ENCODE measurements around the gene STK32C. TPM values are rescaled to one million over a fixed set of nuclear protein-coding genes. Genes with fewer than 3 reads are reported as not detected.
"Not testable (repeated sequence)": the region's sequence is repeated elsewhere in the genome, so short reads cannot be mapped to it uniquely, and the experiment has no call there.

Gene STK32C
- total RNA-seq, 1 donor from 2014 or later = 4.7 TPM

DNA sequence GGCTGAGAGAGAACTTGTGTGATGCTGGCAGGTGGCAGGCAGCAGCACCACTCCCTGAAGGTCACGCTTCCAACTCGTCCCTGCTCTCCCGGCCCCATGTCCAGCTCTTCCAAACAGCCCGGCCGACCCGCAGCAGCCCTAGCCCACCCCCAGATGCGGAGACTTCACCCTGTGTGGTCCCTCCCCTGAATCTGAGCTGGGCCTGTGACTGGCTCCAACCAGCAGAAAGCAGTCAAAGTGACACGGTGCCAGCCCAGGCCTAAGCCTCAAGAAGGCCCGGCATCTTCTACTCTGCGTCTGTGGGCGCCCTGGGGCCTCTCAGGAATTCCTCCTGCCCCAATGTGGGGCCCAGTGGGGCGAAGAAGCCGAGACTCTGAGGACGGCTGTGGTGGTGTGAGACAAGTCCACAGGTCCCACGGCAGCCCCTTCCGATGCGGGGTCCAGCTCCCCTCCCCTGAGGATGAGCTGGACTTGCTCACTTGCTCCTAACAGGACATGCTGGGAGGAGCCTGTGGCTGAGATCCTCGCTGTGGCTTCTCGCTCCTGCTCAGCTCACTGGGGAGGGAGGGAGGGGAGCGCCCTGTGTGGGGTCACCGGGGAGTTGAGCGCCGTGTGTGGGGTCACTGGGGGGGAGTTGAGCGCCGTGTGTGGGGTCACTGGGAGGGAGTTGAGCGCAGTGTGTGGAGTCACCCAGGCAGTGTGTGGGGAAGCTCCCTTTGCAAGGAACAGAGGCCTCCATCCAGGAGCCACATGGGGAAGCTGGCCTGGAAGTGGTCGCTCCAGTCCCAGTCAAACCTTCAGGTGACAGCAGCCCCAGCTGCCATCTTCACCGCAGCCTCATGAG is 9.5 kb downstream of the STK32C start:
- Histone ChIP-seq H3K4me1 (no peaks in the 10 kb centered on the region), H3K27ac (no peak overlapping the region), H3K9me3 (no peaks in the 10 kb centered on the region), H3K36me3 (no peaks in the 10 kb centered on the region), H3K27me3 (no peaks in the 10 kb centered on the region), H3K4me3 (no peak overlapping the region)
- TF ChIP-seq, protein P1, sequence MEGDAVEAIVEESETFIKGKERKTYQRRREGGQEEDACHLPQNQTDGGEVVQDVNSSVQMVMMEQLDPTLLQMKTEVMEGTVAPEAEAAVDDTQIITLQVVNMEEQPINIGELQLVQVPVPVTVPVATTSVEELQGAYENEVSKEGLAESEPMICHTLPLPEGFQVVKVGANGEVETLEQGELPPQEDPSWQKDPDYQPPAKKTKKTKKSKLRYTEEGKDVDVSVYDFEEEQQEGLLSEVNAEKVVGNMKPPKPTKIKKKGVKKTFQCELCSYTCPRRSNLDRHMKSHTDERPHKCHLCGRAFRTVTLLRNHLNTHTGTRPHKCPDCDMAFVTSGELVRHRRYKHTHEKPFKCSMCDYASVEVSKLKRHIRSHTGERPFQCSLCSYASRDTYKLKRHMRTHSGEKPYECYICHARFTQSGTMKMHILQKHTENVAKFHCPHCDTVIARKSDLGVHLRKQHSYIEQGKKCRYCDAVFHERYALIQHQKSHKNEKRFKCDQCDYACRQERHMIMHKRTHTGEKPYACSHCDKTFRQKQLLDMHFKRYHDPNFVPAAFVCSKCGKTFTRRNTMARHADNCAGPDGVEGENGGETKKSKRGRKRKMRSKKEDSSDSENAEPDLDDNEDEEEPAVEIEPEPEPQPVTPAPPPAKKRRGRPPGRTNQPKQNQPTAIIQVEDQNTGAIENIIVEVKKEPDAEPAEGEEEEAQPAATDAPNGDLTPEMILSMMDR (IDR thresholded peaks at IDR 0.05) = no peak
- TF ChIP-seq POLR2A (IDR thresholded peaks at IDR 0.05) = no peak
- no peak for DNase-seq (ENCODE audit: extremely low spot score in 2 of 2)
- intact Hi-C loops (cut with DNase I) = no loop called here

DNA sequence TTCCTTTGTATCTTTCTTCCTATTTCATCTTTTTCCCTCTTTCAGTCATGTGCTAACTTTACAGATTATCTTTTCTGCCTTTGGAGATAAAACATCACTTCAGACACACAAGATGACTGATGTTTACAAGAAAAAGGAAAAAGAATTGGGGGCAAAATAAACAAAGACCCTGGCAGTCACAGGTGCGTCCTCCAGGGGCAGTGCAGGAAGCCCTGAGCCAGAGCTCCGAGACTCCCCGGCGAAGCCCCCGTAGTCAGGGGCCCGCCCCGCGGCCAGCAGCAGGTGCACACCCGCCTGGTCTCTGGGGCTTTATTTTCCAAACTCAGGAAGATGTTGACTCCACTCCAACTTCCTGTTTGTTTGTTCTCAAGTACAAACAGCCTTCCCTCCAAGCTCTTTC is 10.2 kb downstream of the STK32C start:
- no peak for DNase-seq (ENCODE audit: extremely low spot score in 2 of 2)
- Histone ChIP-seq H3K4me3 (no peak overlapping the region), H3K36me3 (no peaks in the 10 kb centered on the region), H3K27me3 (no peaks in the 10 kb centered on the region), H3K4me1 (no peaks in the 10 kb centered on the region), H3K27ac (no peak overlapping the region), H3K9me3 (no peaks in the 10 kb centered on the region)
- TF ChIP-seq, protein P1 (IDR thresholded peaks at IDR 0.05) = no peak
- TF ChIP-seq POLR2AphosphoS5 (IDR thresholded peaks at IDR 0.05; ENCODE audit: insufficient read depth in 1 of 2, low read depth in 1 of 2) (no peak), POLR2A (IDR thresholded peaks at IDR 0.05) (no peak)
- intact Hi-C loops (cut with DNase I) = no loop called here

DNA sequence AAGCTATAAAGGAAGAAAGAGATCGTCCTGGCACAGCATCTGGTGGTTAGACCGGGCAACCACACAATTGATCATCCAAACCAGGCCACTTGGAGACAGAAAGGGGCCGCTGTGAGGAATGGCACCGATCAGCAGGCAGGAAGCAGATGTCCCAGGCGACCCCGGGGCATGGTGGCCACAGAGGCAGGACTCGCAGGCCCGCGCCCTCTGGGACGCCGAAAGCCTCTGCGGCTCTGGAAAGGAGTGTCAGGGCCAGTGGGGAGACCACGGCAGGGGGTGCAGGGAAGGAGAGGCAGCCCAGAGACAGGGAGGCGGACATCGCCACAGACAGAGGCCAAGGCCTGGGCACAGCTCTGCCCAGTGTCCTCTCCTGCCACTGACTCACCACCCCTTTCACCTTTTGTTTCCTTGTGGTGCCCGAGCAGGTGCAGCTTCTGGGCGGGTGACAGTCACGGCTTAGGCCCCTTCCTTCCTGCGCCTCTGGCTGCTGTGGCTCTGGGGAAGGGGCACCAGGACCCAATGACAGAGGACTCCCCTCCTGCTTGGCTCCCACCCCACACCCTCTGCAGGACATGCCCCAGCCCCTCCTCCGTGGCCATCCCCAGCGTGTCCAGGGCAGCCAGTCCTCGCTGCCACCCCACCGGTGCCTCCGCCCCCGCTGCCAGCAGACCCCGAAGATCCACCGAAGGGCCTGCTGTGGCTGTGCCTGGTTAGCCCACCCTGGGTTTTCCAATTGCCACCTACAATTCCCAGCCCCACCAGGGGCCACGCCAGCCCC is 10.9 kb downstream of the STK32C start:
- H3K9me3 ChIP-seq = no peaks in the 10 kb centered on the region
- no peaks in the 10 kb centered on the region for H3K4me1 ChIP-seq
- no peak overlapping the region for H3K4me3 ChIP-seq
- DNase-seq (ENCODE audit: extremely low spot score in 2 of 2) = no peak
- H3K36me3 ChIP-seq = no peaks in the 10 kb centered on the region
- TF ChIP-seq POLR2A (IDR thresholded peaks at IDR 0.05) (no peak), POLR2AphosphoS5 (IDR thresholded peaks at IDR 0.05; ENCODE audit: insufficient read depth in 1 of 2, low read depth in 1 of 2) (no peak)
- TF ChIP-seq, protein P1 (IDR thresholded peaks at IDR 0.05) = no peak
- no peaks in the 10 kb centered on the region for H3K27me3 ChIP-seq
- intact Hi-C loops (cut with DNase I) = no loop called here
- no peak overlapping the region for H3K27ac ChIP-seq

DNA sequence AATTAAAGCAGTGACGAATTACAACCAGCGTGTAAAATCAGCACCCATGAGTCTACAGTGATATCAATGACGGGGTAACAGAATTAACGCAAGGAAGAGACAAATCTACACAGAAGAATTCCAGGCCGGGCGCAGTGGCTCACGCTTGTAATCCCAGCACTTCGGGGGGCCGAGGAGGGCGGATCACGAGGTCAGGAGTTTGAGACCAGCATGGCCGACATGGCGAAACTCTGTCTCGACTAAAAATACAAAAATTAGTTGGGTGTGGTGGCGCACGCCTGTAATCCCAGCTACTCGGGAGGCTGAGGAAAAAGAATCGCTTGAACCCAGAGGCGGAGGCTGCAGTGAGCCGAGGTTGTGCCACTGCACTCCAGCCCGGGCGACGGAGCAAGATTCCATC is 12.3 kb downstream of the STK32C start:
- intact Hi-C loops (cut with DNase I); H3K27ac ChIP-seq; H3K9me3 ChIP-seq; H3K4me3 ChIP-seq; H3K36me3 ChIP-seq; H3K27me3 ChIP-seq; DNase-seq (ENCODE audit: extremely low spot score in 2 of 2); H3K4me1 ChIP-seq: not testable (repeated sequence)

DNA sequence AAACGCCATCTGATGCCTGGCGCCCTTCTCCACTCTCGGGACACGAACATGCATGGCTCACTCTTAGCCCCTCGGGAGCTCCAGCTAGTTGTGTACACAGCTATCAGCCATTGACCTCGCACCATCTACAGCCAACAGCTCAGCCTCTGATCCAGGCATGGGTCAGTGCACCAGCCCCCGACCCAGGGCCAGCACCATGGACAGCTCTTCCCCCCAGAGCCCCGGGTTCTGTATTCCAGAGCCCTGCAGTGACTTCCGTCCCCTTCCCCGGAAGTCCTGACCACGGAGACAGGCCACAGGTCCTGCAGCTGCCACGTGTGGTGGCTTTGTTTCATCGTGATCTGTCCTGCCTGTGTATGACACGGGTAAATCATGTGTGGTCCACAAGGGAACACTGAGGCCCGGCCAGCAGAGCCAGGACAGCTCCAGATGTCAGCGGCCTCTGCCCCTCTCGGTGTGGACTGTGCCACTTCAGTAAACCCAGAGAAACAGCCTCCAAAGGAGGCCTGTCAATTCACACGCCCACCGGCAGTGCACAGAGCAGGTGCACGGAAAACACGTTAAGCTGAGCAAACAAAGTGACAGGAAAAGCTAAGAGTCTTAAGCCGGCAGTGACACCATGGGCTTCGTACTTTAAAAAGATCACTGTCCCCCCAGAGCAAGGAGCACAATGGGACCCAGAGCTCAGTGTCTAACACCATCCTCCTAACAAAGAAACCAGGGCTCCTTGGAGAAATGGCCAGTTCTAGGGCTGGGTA is 13.0 kb downstream of the STK32C start:
- H3K27me3 ChIP-seq = no peaks in the 10 kb centered on the region
- TF ChIP-seq POLR2AphosphoS5 (IDR thresholded peaks at IDR 0.05; ENCODE audit: insufficient read depth in 1 of 2, low read depth in 1 of 2) (no peak), POLR2A (IDR thresholded peaks at IDR 0.05) (no peak)
- TF ChIP-seq, protein P1 (IDR thresholded peaks at IDR 0.05) = no peak
- no peak overlapping the region for H3K27ac ChIP-seq
- no peaks in the 10 kb centered on the region for H3K9me3 ChIP-seq
- intact Hi-C loops (cut with DNase I) = no loop called here
- H3K36me3 ChIP-seq = no peaks in the 10 kb centered on the region
- H3K4me1 ChIP-seq = no peaks in the 10 kb centered on the region
- no peak overlapping the region for H3K4me3 ChIP-seq
- DNase-seq (ENCODE audit: extremely low spot score in 2 of 2) = no peak
